HG03442 (cell line): Measurements from ENCODE around the gene DLGAP4.

Experiments used
- ATAC-seq: cut with Tn5 transposase; IDR thresholded peaks from one replicate; pipeline ENCODE4 v1.9.1; 2021; ENCODE audit warnings: mild to moderate bottlenecking, moderate library complexity; ENCODE audit not compliant: unreplicated experiment

Gene DLGAP4

DNA sequence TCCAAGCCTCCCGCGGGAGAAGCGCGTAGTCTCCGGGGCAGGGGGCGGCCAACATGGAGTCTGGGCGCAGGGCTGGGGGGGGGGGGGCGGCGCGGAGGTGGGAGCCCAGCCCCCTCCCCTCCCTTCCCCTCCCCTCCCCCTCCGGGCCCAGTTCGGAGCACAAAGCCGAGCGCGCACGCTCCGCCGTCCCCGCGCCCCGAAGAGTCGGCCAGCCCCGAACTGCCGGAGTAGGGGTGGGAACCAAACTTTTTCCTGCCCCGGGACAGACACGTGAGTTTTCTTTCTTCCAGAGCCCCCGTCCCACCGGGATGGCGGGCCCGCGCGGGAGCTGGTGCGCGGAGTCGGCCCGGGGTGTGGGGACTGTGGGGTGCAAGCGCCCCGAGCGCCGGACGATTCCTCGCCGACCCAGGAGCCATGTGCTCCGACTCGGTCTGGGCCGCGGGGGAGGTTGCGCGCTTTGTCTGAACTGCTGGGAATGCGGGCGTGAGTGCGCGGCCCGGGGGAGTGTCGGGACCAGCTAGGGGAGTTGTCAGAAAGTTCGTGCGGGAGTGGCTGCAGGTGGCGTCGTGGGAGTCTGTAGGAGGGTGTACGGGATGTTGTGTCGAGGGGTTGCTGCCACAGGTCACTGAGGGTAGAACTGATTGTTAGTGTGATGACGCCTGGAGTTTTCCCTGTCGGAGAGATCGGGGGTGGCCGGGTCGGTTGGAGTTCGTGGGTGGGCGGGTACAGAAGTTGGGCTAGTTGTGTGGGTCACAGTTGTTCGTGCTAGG lies 268.4 kb downstream of the DLGAP4 start:
- ATAC-seq: no peak

DNA sequence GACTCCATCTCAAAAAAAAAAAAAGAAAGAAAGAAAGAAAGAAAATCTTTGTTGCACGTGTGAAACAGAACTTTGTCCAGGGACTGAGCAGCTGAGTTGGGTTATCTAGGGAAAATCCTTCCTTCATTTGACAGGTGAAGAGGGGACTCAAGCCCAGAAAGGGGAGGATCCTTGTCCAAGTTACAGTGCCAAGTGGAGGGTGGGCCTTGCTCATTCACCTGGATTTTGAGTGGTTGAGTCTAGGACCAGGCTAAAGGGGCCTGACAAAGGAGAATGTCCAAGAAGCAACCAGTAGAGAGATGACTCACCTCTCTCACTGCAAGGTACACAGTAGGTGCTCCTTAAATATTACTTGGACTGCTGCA lies 269.9 kb downstream of the DLGAP4 start:
- ATAC-seq: no peak
